CD14-positive monocyte (primary cell): Measurements from ENCODE around the gene MGAT4D. TPM values are rescaled to one million over a fixed set of nuclear protein-coding genes. Genes with fewer than 3 reads are reported as not detected.
A peak's percentile ranks its signal among the peaks of the same experiment; 100 is the strongest.

Experiments used
- DNase-seq, 3 donors: peaks; one replicate each; pipeline ENCODE4 v3.0.0-alpha.2; 2011 to 2022
- H2AFZ ChIP-seq: 2 replicates; pipeline ENCODE4 v1.6.0; 2012; ENCODE audit warnings: mild to moderate bottlenecking, low read depth, low read length, inconsistent platforms; ENCODE audit not compliant: insufficient read depth, poor library complexity, severe bottlenecking
- H3K27ac ChIP-seq, 2 donors: 1 replicate in 1 of 2; 2 replicates in 1 of 2; pipeline ENCODE4 v1.5.1; 2012 to 2013; ENCODE audit warnings: low read length in 2 of 2, control low read depth in 1 of 2, inconsistent platforms in 1 of 2, low read depth in 1 of 2, mild to moderate bottlenecking in 1 of 2
- H3K27me3 ChIP-seq, 2 donors: one replicate each; pipeline versions ENCODE4 v1.6.0 to v1.6.1; 2011 to 2013; ENCODE audit warnings: low read length in 2 of 2; ENCODE audit not compliant: control insufficient read depth in 2 of 2, insufficient read depth in 2 of 2
- H3K36me3 ChIP-seq, 2 donors: replicated peaks in 1 of 2; 1 replicate in 1 of 2; 2 replicates in 1 of 2; pipeline versions ENCODE4 v1.5.1 to v1.6.1; 2012 to 2013; ENCODE audit warnings: low read length in 2 of 2, control low read depth in 1 of 2, inconsistent platforms in 1 of 2, mild to moderate bottlenecking in 1 of 2; ENCODE audit not compliant: insufficient read depth in 2 of 2, control insufficient read depth in 1 of 2
- H3K4me1 ChIP-seq, 2 donors: 1 replicate in 1 of 2; 2 replicates in 1 of 2; pipeline versions ENCODE4 v1.5.1 to v1.6.1; 2012 to 2013; ENCODE audit warnings: low read length in 2 of 2, control low read depth in 1 of 2, inconsistent platforms in 1 of 2, mild to moderate bottlenecking in 1 of 2, moderate library complexity in 1 of 2; ENCODE audit not compliant: insufficient read depth in 2 of 2, control insufficient read depth in 1 of 2
- H3K4me2 ChIP-seq: replicated peaks from 2 replicates; pipeline ENCODE3; 2012; ENCODE audit warnings: low read length, moderate library complexity, mild to moderate bottlenecking; ENCODE audit not compliant: poor library complexity, severe bottlenecking; ENCODE audit errors: extremely low read depth
- H3K4me3 ChIP-seq, 3 experiments: fragments of 200-600 bp in 1 of 3; sonication (generic) in 1 of 3; replicated peaks in 1 of 3; 1 replicate in 2 of 3; 2 replicates in 1 of 3; pipeline ENCODE4 v1.5.1; 2011 to 2013; ENCODE audit warnings: low read length in 3 of 3, mild to moderate bottlenecking in 3 of 3, control low read depth in 2 of 3, low read depth in 2 of 3, inconsistent platforms in 1 of 3, moderate library complexity in 1 of 3
- H3K79me2 ChIP-seq: 2 replicates; pipeline ENCODE4 v1.6.0; 2012; ENCODE audit warnings: mild to moderate bottlenecking, control low read depth, inconsistent platforms, low read length, moderate library complexity; ENCODE audit not compliant: insufficient read depth
- H3K9ac ChIP-seq: 2 replicates; pipeline ENCODE4 v1.6.0; 2017; ENCODE audit warnings: low read length, mild to moderate bottlenecking; ENCODE audit not compliant: insufficient read depth, poor library complexity, severe bottlenecking
- H3K9me3 ChIP-seq, 2 donors: replicated peaks in 1 of 2; 1 replicate in 1 of 2; 2 replicates in 1 of 2; pipeline versions ENCODE4 v1.5.1 to v1.6.1; 2012 to 2013; ENCODE audit warnings: low read length in 2 of 2, control low read depth in 1 of 2; ENCODE audit not compliant: control insufficient read depth in 1 of 2, insufficient read depth in 1 of 2
- H4K20me1 ChIP-seq: 2 replicates; pipeline ENCODE4 v1.6.0; 2012; ENCODE audit warnings: mild to moderate bottlenecking, low read length, control low read depth, moderate library complexity; ENCODE audit not compliant: insufficient read depth
- H3K27ac Mint-ChIP-seq, 7 donors: one replicate each; pipeline ENCODE4 v1.8.0; 2020; ENCODE audit warnings: mild to moderate bottlenecking in 7 of 7, mixed read lengths in 7 of 7, moderate library complexity in 6 of 7, inconsistent platforms in 2 of 7
- H3K27me3 Mint-ChIP-seq, 3 donors: one replicate each; pipeline ENCODE4 v1.8.0; 2021 to 2022; ENCODE audit warnings: low read depth in 3 of 3, mild to moderate bottlenecking in 3 of 3, mixed read lengths in 3 of 3, moderate library complexity in 3 of 3, inconsistent platforms in 1 of 3
- H3K36me3 Mint-ChIP-seq, 2 donors: one replicate each; pipeline ENCODE4 v1.8.0; 2020; ENCODE audit warnings: mixed read lengths in 2 of 2, inconsistent platforms in 1 of 2, mild to moderate bottlenecking in 1 of 2
- H3K4me1 Mint-ChIP-seq: one replicate; pipeline ENCODE4 v1.8.0; 2020; ENCODE audit warnings: mild to moderate bottlenecking, mixed read lengths
- H3K4me3 Mint-ChIP-seq, 2 donors: one replicate each; pipeline ENCODE4 v1.8.0; 2020; ENCODE audit warnings: mild to moderate bottlenecking in 2 of 2, mixed read lengths in 2 of 2, moderate library complexity in 1 of 2
- H3K9me3 Mint-ChIP-seq, 7 donors: one replicate each; pipeline ENCODE4 v1.8.0; 2020 to 2022; ENCODE audit warnings: mixed read lengths in 7 of 7, mild to moderate bottlenecking in 6 of 7, moderate library complexity in 6 of 7, inconsistent platforms in 2 of 7
- WGBS: methylation state at CpG from one replicate; pipeline ENCODE4 v1.1.5; 2013; ENCODE audit warnings: missing lambda C conversion rate; ENCODE audit not compliant: insufficient coverage; 5-methylcytosine and 5-hydroxymethylcytosine counted together
- intact Hi-C, 2 donors: fragments of 100-400 bp; cut with micrococcal nuclease; formaldehyde crosslinking; loops; one replicate each; pipeline versions ENCODE4 v1.15.0 to v1.15.1; 2023
- polyA minus RNA-seq: library from RNA; depleted of rRNA, polyadenylated mRNA; stranded (reverse); fragments of >200 nt; gene quantifications from 2 replicates; pipeline ENCODE4 v1.2.3, GENCODE V29; 2012
- polyA plus RNA-seq, 3 donors: library from polyadenylated mRNA; depleted of rRNA in 1 of 3; unstranded in 2 of 3; stranded (reverse) in 1 of 3; fragments of 300-500 nt in 2 of 3; fragments of >200 nt in 1 of 3; fragmentation: Illumina TruSeq in 2 of 3; gene quantifications; 1 replicate in 2 of 3; 2 replicates in 1 of 3; pipeline ENCODE4 v1.2.3, GENCODE V29; 2012 to 2021
- total RNA-seq, 12 experiments: library from RNA in 1 of 12; stranded (reverse) in 1 of 12; fragments of 120-200 nt in 1 of 12; gene quantifications; one replicate each; pipeline ENCODE4 v1.2.4 and lab custom pipeline; 2013 to 2026; ENCODE audit warnings: mixed read lengths in 6 of 12, inconsistent platforms in 1 of 12
- TF ChIP-seq, protein P1 (sequence below): fragments of 200-600 bp; IDR thresholded peaks from one replicate; pipeline ENCODE4 v1.8.0; 2022; ENCODE audit warnings: antibody characterized with exemption, mild to moderate bottlenecking

Gene MGAT4D
- total RNA-seq (2013): not detected
- polyA plus RNA-seq (not detected), polyA minus RNA-seq (not detected in 2 replicates), total RNA-seq (lab: John Stamatoyannopoulos, UW) (0 to 1.5 (median 0.07) reads per million in 11 experiments)

DNA sequence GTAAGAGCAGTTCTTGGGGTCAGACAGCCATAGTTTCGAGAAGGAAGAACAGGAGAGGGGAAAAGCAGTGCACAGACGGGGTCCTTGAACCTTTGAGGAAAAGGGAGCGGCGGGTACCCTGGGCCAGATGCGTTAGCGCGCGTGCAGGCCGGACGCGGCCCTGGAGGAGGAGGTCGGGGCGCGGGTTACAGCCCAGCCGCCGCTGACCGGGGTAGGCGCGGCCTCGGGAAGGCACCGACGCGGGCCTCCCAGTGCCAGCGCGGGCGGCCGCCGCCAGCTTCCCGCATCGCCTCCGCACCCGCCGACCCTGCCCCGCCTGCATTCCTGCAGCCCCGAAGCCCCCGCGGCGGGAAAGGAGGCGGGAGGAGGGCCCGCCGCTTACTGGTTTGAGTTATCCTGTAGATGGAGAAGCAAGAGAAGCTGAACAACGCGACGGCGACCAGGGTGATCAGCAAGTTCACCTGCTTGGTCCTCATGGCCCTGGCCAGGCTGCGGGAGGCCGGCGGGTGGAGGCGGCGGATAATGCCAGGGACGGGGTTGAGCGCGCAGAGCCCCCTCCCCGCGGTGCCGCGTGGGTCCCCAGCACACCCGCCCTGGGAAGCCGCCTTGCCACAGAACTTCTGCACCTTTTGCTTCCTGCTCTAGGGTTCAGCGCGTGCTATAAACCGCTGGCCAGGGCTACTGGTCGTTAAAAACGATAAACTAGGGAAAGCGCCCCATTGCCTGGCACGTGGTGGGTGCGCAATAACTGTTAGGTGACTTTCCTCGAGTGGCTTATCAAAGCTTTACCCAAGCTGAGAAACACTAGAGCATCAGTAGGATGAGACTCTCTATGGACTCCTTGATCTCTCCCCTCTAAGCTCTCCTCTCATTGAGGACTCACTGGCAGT is at the start of gene MGAT4D:
TSS of gene MGAT4D (minus strand) at position 547 of the 890 bp plus-strand sequence. CDS start at position 476, 71 bp downstream.
- TF ChIP-seq, protein P1, sequence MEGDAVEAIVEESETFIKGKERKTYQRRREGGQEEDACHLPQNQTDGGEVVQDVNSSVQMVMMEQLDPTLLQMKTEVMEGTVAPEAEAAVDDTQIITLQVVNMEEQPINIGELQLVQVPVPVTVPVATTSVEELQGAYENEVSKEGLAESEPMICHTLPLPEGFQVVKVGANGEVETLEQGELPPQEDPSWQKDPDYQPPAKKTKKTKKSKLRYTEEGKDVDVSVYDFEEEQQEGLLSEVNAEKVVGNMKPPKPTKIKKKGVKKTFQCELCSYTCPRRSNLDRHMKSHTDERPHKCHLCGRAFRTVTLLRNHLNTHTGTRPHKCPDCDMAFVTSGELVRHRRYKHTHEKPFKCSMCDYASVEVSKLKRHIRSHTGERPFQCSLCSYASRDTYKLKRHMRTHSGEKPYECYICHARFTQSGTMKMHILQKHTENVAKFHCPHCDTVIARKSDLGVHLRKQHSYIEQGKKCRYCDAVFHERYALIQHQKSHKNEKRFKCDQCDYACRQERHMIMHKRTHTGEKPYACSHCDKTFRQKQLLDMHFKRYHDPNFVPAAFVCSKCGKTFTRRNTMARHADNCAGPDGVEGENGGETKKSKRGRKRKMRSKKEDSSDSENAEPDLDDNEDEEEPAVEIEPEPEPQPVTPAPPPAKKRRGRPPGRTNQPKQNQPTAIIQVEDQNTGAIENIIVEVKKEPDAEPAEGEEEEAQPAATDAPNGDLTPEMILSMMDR: no peak
- DNase-seq: no peak
- Histone ChIP-seq H3K9ac (no peak within 1 kb of the TSS), H3K4me2 (peak within 1 kb of the TSS; percentile 54), H3K27ac (no peak within 1 kb of the TSS), H3K36me3 (no peaks in the 10 kb centered on the region), H3K4me1 (peaks cover 3 to 5% of the 10 kb centered on the region in 2 donors), H3K79me2 (no peaks in the 10 kb centered on the region), H4K20me1 (no peaks in the 10 kb centered on the region), H3K9me3 (peaks cover 0 to 11% of the 10 kb centered on the region in 2 donors), H2AFZ (peak within 1 kb of the TSS; percentile 23), H3K4me3 (peak within 1 kb of the TSS in 1 of 3 experiments; percentile 41), H3K27me3 (peaks cover 57 to 66% of the 10 kb centered on the region in 2 donors)
- Mint-ChIP-seq H3K4me3 (peak within 1 kb of the TSS; percentile 38 to 90), H3K36me3 (peaks cover 0 to 2% of the 10 kb centered on the region in 2 donors), H3K4me1 (peaks cover 7% of the 10 kb centered on the region), H3K27ac (peak within 1 kb of the TSS in 1 of 7 donors; percentile 2), H3K27me3 (peaks cover 41 to 67% (median 44%) of the 10 kb centered on the region in 3 donors), H3K9me3 (peaks cover 0 to 6% (median 0%) of the 10 kb centered on the region in 7 donors)
- WGBS: 1% methylated on average over 67 of the region's 68 CpGs
- intact Hi-C loops: no loop called here

DNA sequence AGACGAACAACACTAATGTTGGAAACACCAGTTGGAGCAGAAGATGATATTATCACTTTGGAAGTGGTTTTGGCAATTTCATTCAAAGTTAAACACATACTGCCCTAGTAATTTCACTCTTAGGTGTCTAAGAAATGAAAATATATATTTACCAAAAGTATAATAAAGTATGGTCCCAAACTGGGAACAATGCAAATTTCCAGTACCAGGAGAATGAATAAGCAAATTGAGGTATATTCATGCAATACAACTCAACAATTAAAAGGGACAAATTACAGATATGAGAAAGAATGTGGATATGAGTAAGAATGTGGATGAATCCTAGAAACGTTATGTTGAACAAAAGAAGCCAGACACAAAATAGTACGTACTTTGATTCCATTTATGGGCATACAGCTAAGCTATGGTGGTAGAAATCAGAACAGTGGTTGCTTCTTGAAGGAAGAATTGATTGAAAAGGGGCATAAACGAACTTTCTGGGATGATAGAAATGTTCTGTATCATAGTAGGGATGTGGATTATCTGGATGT is 35.9 kb upstream of the MGAT4D start:
- no peak overlapping the region for H3K9ac ChIP-seq
- H3K9me3 ChIP-seq: no peaks in the 10 kb centered on the region
- TF ChIP-seq, protein P1: no peak
- Mint-ChIP-seq H3K4me1 (no peaks in the 10 kb centered on the region), H3K36me3 (peaks cover 42% of the 10 kb centered on the region in 2 donors), H3K27ac (no peak overlapping the region), H3K27me3 (no peaks in the 10 kb centered on the region), H3K4me3 (no peak overlapping the region), H3K9me3 (peaks cover 0 to 1% (median 0%) of the 10 kb centered on the region in 7 donors)
- no peaks in the 10 kb centered on the region for H3K4me1 ChIP-seq
- no peak for DNase-seq
- no peaks in the 10 kb centered on the region for H3K79me2 ChIP-seq
- H3K36me3 ChIP-seq: peaks cover 15 to 42% of the 10 kb centered on the region in 2 donors
- H4K20me1 ChIP-seq: no peaks in the 10 kb centered on the region
- intact Hi-C loops: no loop called here
- WGBS: no CpG with 5 or more reads among the region's 4 CpGs
- no peak overlapping the region for H3K4me2 ChIP-seq
- no peak overlapping the region for H3K4me3 ChIP-seq
- no peak overlapping the region for H3K27ac ChIP-seq
- H3K27me3 ChIP-seq: no peaks in the 10 kb centered on the region
- H2AFZ ChIP-seq: no peak overlapping the region
